Neural cell (in vitro differentiated cells): ENCODE data around the gene METTL2B. TPM values are rescaled to one million over a fixed set of nuclear protein-coding genes. Genes with fewer than 3 reads are reported as not detected.

ENCODE experiments used
- H2AFZ ChIP-seq: fragments of 200-600, 300-800 bp; sonication (generic), shearing (Covaris generic); 2 replicates; pipeline ENCODE4 v1.6.0; 2014; ENCODE audit warnings: low read depth, mild to moderate bottlenecking, antibody characterized with exemption, low read length, moderate library complexity
- H3F3A ChIP-seq: fragments of 200-600 bp; shearing (Covaris generic); 2 replicates; pipeline ENCODE4 v1.6.1; 2016; ENCODE audit warnings: mild to moderate bottlenecking, moderate library complexity, mixed read lengths, antibody characterized with exemption, low read length; ENCODE audit not compliant: insufficient read depth, poor library complexity, severe bottlenecking
- H3K27ac ChIP-seq: fragments of 200-600, 300-800 bp; sonication (generic), shearing (Covaris generic); 2 replicates; pipeline ENCODE4 v1.5.1; 2014; ENCODE audit warnings: mild to moderate bottlenecking, low read length, moderate library complexity
- H3K27me3 ChIP-seq: fragments of 300-800, 200-600 bp; sonication (generic), shearing (Covaris generic); 2 replicates; pipeline ENCODE4 v1.6.0; 2014; ENCODE audit warnings: mild to moderate bottlenecking, low read depth, low read length, moderate library complexity; ENCODE audit not compliant: insufficient read depth
- H3K36me3 ChIP-seq: fragments of 300-800, 200-600 bp; sonication (generic), shearing (Covaris generic); 2 replicates; pipeline ENCODE4 v1.5.1; 2014; ENCODE audit warnings: mild to moderate bottlenecking, antibody characterized with exemption, low read length, moderate library complexity; ENCODE audit not compliant: insufficient read depth
- H3K4me2 ChIP-seq: fragments of 300-800, 200-600 bp; sonication (generic), shearing (Covaris generic); 2 replicates; pipeline ENCODE4 v1.6.0; 2014; ENCODE audit warnings: mild to moderate bottlenecking, low read length
- H3K4me3 ChIP-seq: fragments of 300-800, 200-600 bp; sonication (generic), shearing (Covaris generic); 2 replicates; pipeline ENCODE4 v1.5.1; 2014; ENCODE audit warnings: mild to moderate bottlenecking, low read length, moderate library complexity
- H3K79me2 ChIP-seq: fragments of 200-600 bp; shearing (Covaris generic); replicated peaks from 2 replicates; pipeline ENCODE4 v1.6.0; 2014; ENCODE audit warnings: mild to moderate bottlenecking, low read length, moderate library complexity; ENCODE audit not compliant: insufficient read depth
- H3K9ac ChIP-seq: fragments of 300-800, 200-600 bp; sonication (generic), shearing (Covaris generic); 2 replicates; pipeline ENCODE4 v1.6.1; 2016; ENCODE audit warnings: mild to moderate bottlenecking, low read length, mixed read lengths
- H3K9me2 ChIP-seq: fragments of 200-600 bp; shearing (Covaris generic); 2 replicates; pipeline ENCODE4 v1.6.1; 2016; ENCODE audit warnings: mild to moderate bottlenecking, low read length, mixed read lengths; ENCODE audit not compliant: insufficient read depth
- H3K9me3 ChIP-seq: fragments of 200-600, 300-800 bp; sonication (generic), shearing (Covaris generic); 2 replicates; pipeline ENCODE4 v1.6.1; 2016; ENCODE audit warnings: mild to moderate bottlenecking, mixed run types, low read length, moderate library complexity, mixed read lengths
- H4K20me1 ChIP-seq: fragments of 200-600 bp; shearing (Covaris generic); 2 replicates; pipeline ENCODE4 v1.6.1; 2016; ENCODE audit warnings: mild to moderate bottlenecking, mixed run types; ENCODE audit not compliant: insufficient read depth
- CTCF ChIP-seq: fragments of 450-650 bp; IDR thresholded peaks from 2 replicates; pipeline ENCODE4 v1.5.1; 2014; ENCODE audit warnings: antibody characterized with exemption, mild to moderate bottlenecking, moderate library complexity; ENCODE audit not compliant: poor library complexity, severe bottlenecking
- EP300 ChIP-seq: fragments of 450-650 bp; conservative IDR thresholded peaks from 2 replicates; pipeline ENCODE4 v1.6.1; 2014; ENCODE audit warnings: antibody characterized with exemption, mild to moderate bottlenecking, moderate library complexity; ENCODE audit not compliant: poor library complexity, severe bottlenecking
- EZH2 ChIP-seq: fragments of 200-600, 300-800 bp; shearing (Covaris generic), sonication (generic); IDR thresholded peaks from 2 replicates; pipeline ENCODE4 v1.6.1; 2014; ENCODE audit warnings: antibody characterized with exemption, low read length, borderline replicate concordance, mild to moderate bottlenecking; ENCODE audit not compliant: insufficient read depth, poor library complexity, severe bottlenecking
- MXI1 ChIP-seq: fragments of 450-650 bp; conservative IDR thresholded peaks from 2 replicates; pipeline ENCODE4 v1.6.1; 2014; ENCODE audit warnings: antibody characterized with exemption, mild to moderate bottlenecking; ENCODE audit not compliant: poor library complexity, severe bottlenecking
- POLR2AphosphoS5 ChIP-seq: IDR thresholded peaks from 2 replicates; pipeline ENCODE4 v1.6.1; 2012
- RAD21 ChIP-seq: fragments of 450-650 bp; conservative IDR thresholded peaks from 2 replicates; pipeline ENCODE4 v1.6.1; 2014; ENCODE audit warnings: antibody characterized with exemption, mild to moderate bottlenecking, moderate library complexity
- REST ChIP-seq: IDR thresholded peaks from 2 replicates; pipeline ENCODE4 v1.6.1; 2012; ENCODE audit warnings: borderline replicate concordance
- SMC3 ChIP-seq: fragments of 450-650 bp; conservative IDR thresholded peaks from 2 replicates; pipeline ENCODE4 v1.6.1; 2014; ENCODE audit warnings: antibody characterized with exemption, mild to moderate bottlenecking, moderate library complexity; ENCODE audit not compliant: poor library complexity
- TAF1 ChIP-seq: IDR thresholded peaks from 2 replicates; pipeline ENCODE4 v1.6.1; 2012; ENCODE audit warnings: low read depth
- polyA plus RNA-seq: library from polyadenylated mRNA; depleted of rRNA; stranded (reverse); fragments of >200 nt; gene quantifications from 2 replicates; pipeline ENCODE4 v1.2.3, GENCODE V29; 2014

The METTL2B gene
- polyA plus RNA-seq, 1 donor from 2014 or later: 43.0 TPM

GRCh38 chr7:128453836-128454804 lies 22.4 kb upstream of the METTL2B start:
- H3K27me3 ChIP-seq: no peaks in the 10 kb centered on the region
- H3K36me3 ChIP-seq: no peaks in the 10 kb centered on the region
- TF ChIP-seq SMC3: no peak
- TF ChIP-seq EZH2: no peak
- TF ChIP-seq EP300: no peak
- TF ChIP-seq POLR2AphosphoS5: no peak
- no peak for TF ChIP-seq TAF1
- TF ChIP-seq CTCF: no peak
- no peak for TF ChIP-seq MXI1
- H4K20me1 ChIP-seq: no peaks in the 10 kb centered on the region
- no peak overlapping the region for H3K9ac ChIP-seq
- no peaks in the 10 kb centered on the region for H3K9me3 ChIP-seq
- no peaks in the 10 kb centered on the region for H3F3A ChIP-seq
- no peaks in the 10 kb centered on the region for H3K9me2 ChIP-seq
- no peak overlapping the region for H3K27ac ChIP-seq
- peaks cover 18% of the 10 kb centered on the region for H3K79me2 ChIP-seq
- no peak overlapping the region for H2AFZ ChIP-seq
- H3K4me2 ChIP-seq: no peak overlapping the region
- H3K4me3 ChIP-seq: no peak overlapping the region

GRCh38 chr7:128454808-128455542 lies 21.6 kb upstream of the METTL2B start:
- Histone ChIP-seq H3K27ac (peak overlapping the region; percentile 59), H3K4me3 (peak overlapping the region; percentile 99), H2AFZ (peak overlapping the region; percentile 80)

More at GRCh38 chr7:128454808-128455542, 21.6 kb upstream of the METTL2B start:
- H3K9ac ChIP-seq: peak overlapping the region; percentile 75
- no peaks in the 10 kb centered on the region for H3K27me3 ChIP-seq
- no peaks in the 10 kb centered on the region for H3K9me2 ChIP-seq
- H4K20me1 ChIP-seq: no peaks in the 10 kb centered on the region
- no peaks in the 10 kb centered on the region for H3K36me3 ChIP-seq
- no peaks in the 10 kb centered on the region for H3K9me3 ChIP-seq
- no peaks in the 10 kb centered on the region for H3F3A ChIP-seq
- TF ChIP-seq EZH2: no peak
- TF ChIP-seq RAD21: no peak
- no peak for TF ChIP-seq EP300
- no peak for TF ChIP-seq REST
- TF ChIP-seq CTCF: no peak
- TF ChIP-seq MXI1: no peak
- TF ChIP-seq POLR2AphosphoS5: no peak
- no peak for TF ChIP-seq SMC3
- TF ChIP-seq TAF1: no peak
- H3K79me2 ChIP-seq: peaks cover 18% of the 10 kb centered on the region
- H3K4me2 ChIP-seq: peak overlapping the region; percentile 3
